K562 (cell line): Measurements from ENCODE around the gene RXYLT1. TPM values are rescaled to one million over a fixed set of nuclear protein-coding genes. Genes with fewer than 3 reads are reported as not detected.

ENCODE experiments used
- ATAC-seq: fragments of 200-7000 bp; cut with Tn5 transposase; 3 replicates; pipeline ENCODE4 v1.9.1; 2020; ENCODE audit warnings: moderate library complexity
- BruUV-seq: library from RNA; stranded (reverse); fragments of 400-500 nt; replicated peaks from 2 replicates; lab custom pipeline; 2021; lab: Mats Ljungman, UMichigan
- CTCF ChIA-PET: fragments of 300-600 bp; formaldehyde crosslinking; extraction: SDS; loops from one replicate; lab custom pipeline; 2021; ENCODE audit warnings: low intra/inter-chr PET ratio; lab: Yijun Ruan, JAX
- POLR2A ChIA-PET: fragments of 300-600, 350-650 bp; sonication (Branson Sonifier 250); formaldehyde crosslinking; extraction: SDS; loops from one replicate; lab custom pipeline; 2021; ENCODE audit warnings: antibody characterized with exemption, inconsistent platforms; lab: Yijun Ruan, JAX
- DNase-seq, 4 experiments: peaks; one replicate each; pipeline versions ENCODE4 v3.0.0 to v3.0.0-alpha.2; 2011 to 2018; ENCODE audit warnings: low spot score in 3 of 4, mixed read lengths in 3 of 4; ENCODE audit errors: extremely low read depth in 1 of 4
- FAIRE-seq: peaks from 2 replicates; lab custom pipeline; 2011; peaks lifted over from hg19 to GRCh38; lab: Jason Lieb, UNC
- H2AFZ ChIP-seq: 2 replicates; pipeline ENCODE4 v1.6.0; 2011; ENCODE audit warnings: low read depth, low read length, control low read depth, inconsistent platforms
- H3K27ac ChIP-seq: fragments of 200-600 bp; 3 replicates; pipeline ENCODE4 v1.8.0; 2011; ENCODE audit warnings: low read depth, mild to moderate bottlenecking, control low read depth, inconsistent platforms, low read length, moderate library complexity, mixed read lengths; ENCODE audit errors: extremely low read depth
- H3K27me3 ChIP-seq, 2 experiments: fragments of 300-600 bp in 1 of 2; 2 replicates in 1 of 2; 3 replicates in 1 of 2; pipeline versions ENCODE4 v1.6.0 to v1.8.0; 2011; ENCODE audit warnings: inconsistent platforms in 2 of 2, low read length in 2 of 2, mild to moderate bottlenecking in 1 of 2, mixed read lengths in 1 of 2, moderate library complexity in 1 of 2; ENCODE audit not compliant: control insufficient read depth in 2 of 2, insufficient read depth in 2 of 2
- H3K36me3 ChIP-seq: fragments of 300-600 bp; 3 replicates; pipeline ENCODE4 v1.8.0; 2011; ENCODE audit warnings: mild to moderate bottlenecking, low read length, inconsistent platforms; ENCODE audit not compliant: control insufficient read depth, insufficient read depth
- H3K4me1 ChIP-seq, 2 experiments: fragments of 200-600 bp in 1 of 2; replicated peaks in 1 of 2; 2 replicates in 1 of 2; 3 replicates in 1 of 2; pipeline versions ENCODE4 v1.5.1 to v1.8.0; 2011; ENCODE audit warnings: inconsistent platforms in 2 of 2, low read length in 2 of 2, mild to moderate bottlenecking in 1 of 2, mixed read lengths in 1 of 2, moderate library complexity in 1 of 2; ENCODE audit not compliant: control insufficient read depth in 2 of 2, insufficient read depth in 2 of 2
- H3K4me2 ChIP-seq: 2 replicates; pipeline ENCODE4 v1.6.1; 2011; ENCODE audit warnings: low read length, control low read depth, inconsistent platforms, mixed read lengths; ENCODE audit not compliant: insufficient read depth
- H3K4me3 ChIP-seq: fragments of 200-600 bp; sonication (generic), shearing (Covaris generic); 2 replicates; pipeline ENCODE4 v1.5.1; 2016; ENCODE audit warnings: control low read depth, inconsistent platforms
- H3K79me2 ChIP-seq: fragments of 200-600 bp; 3 replicates; pipeline ENCODE4 v1.8.0; 2011; ENCODE audit warnings: low read length, inconsistent platforms; ENCODE audit not compliant: control insufficient read depth, insufficient read depth
- H3K9ac ChIP-seq, 2 experiments: 2 replicates each; pipeline versions ENCODE4 v1.6.0 to v1.6.1; 2011; ENCODE audit warnings: low read depth in 2 of 2, low read length in 2 of 2, control low read depth in 1 of 2, inconsistent platforms in 1 of 2, mild to moderate bottlenecking in 1 of 2, mixed read lengths in 1 of 2; ENCODE audit not compliant: insufficient read depth in 1 of 2
- H3K9me1 ChIP-seq: one replicate; pipeline ENCODE4 v1.6.0; 2011; ENCODE audit warnings: inconsistent platforms, mild to moderate bottlenecking, low read length, moderate library complexity; ENCODE audit not compliant: control insufficient read depth, insufficient read depth
- H3K9me3 ChIP-seq: replicated peaks from 2 replicates; pipeline ENCODE4 v1.5.1; 2011; ENCODE audit warnings: low read depth, low read length, inconsistent platforms; ENCODE audit not compliant: control insufficient read depth, insufficient read depth
- H4K20me1 ChIP-seq: replicated peaks from 2 replicates; pipeline ENCODE4 v1.6.1; 2011; ENCODE audit warnings: low read length, inconsistent platforms, mixed read lengths; ENCODE audit not compliant: control insufficient read depth, insufficient read depth
- ATF6 ChIP-seq: sonication (generic); formaldehyde crosslinking; IDR thresholded peaks from 2 replicates; pipeline ENCODE4 v1.4.0; 2020; ENCODE audit warnings: mild to moderate bottlenecking, missing genetic modification reagents
- CREBBP ChIP-seq: IDR thresholded peaks from one replicate; pipeline ENCODE4 v1.6.1; 2012; ENCODE audit warnings: low read depth, mild to moderate bottlenecking, control low read depth, inconsistent platforms, low read length
- DNMT1 ChIP-seq: fragments of 450-650 bp; IDR thresholded peaks from 2 replicates; pipeline ENCODE4 v1.6.1; 2016; ENCODE audit warnings: antibody characterized with exemption, mild to moderate bottlenecking
- MLX ChIP-seq, 2 experiments: fragments of 450-650 bp in 1 of 2; sonication (generic) in 1 of 2; formaldehyde crosslinking; conservative IDR thresholded peaks; 2 replicates each; pipeline versions ENCODE4 v1.4.0 to v1.8.1; 2020 to 2022; ENCODE audit warnings: mild to moderate bottlenecking in 1 of 2, missing genetic modification reagents in 1 of 2
- NFIX ChIP-seq: fragments of 250-450 bp; sonication (Bioruptor Pico); IDR thresholded peaks from 2 replicates; pipeline ENCODE4 v1.4.0; 2020; ENCODE audit warnings: low read depth, mild to moderate bottlenecking, moderate library complexity
- PATZ1 ChIP-seq: fragments of 250-450 bp; sonication (Bioruptor Pico); IDR thresholded peaks from 2 replicates; pipeline ENCODE4 v1.5.0; 2020; ENCODE audit warnings: mild to moderate bottlenecking, borderline replicate concordance
- RBM34 ChIP-seq: fragments of 200-400 bp; formaldehyde crosslinking; IDR thresholded peaks from 2 replicates; pipeline ENCODE4 v1.6.1; 2018; ENCODE audit warnings: low read length, borderline replicate concordance; ENCODE audit not compliant: insufficient read depth
- RFX7 ChIP-seq: fragments of 250-450 bp; sonication (Bioruptor Pico); IDR thresholded peaks from 2 replicates; pipeline ENCODE4 v1.5.1; 2021; ENCODE audit warnings: mild to moderate bottlenecking
- U2AF1 ChIP-seq: fragments of 200-400 bp; formaldehyde crosslinking; optimal IDR thresholded peaks from 2 replicates; pipeline ENCODE3; 2017; ENCODE audit warnings: mild to moderate bottlenecking, low read depth, low read length, moderate library complexity
- XRCC3 ChIP-seq: fragments of 450-650 bp; IDR thresholded peaks from 2 replicates; pipeline ENCODE4 v1.6.1; 2017; ENCODE audit warnings: mild to moderate bottlenecking, moderate library complexity
- ZBTB17 ChIP-seq: fragments of 450-650 bp; formaldehyde crosslinking; IDR thresholded peaks from 2 replicates; pipeline ENCODE4 v1.4.0; 2020; ENCODE audit warnings: mild to moderate bottlenecking
- ZNF449 ChIP-seq: fragments of 250-450 bp; sonication (Bioruptor Pico); IDR thresholded peaks from 2 replicates; pipeline ENCODE4 v1.8.0; 2022; ENCODE audit warnings: moderate library complexity, mild to moderate bottlenecking, inconsistent platforms
- ZNF644 ChIP-seq: fragments of 200-800 bp; sonication (Bioruptor generic); IDR thresholded peaks from 2 replicates; pipeline ENCODE4 v1.6.1; 2016; ENCODE audit warnings: low read depth, missing genetic modification characterization, missing compliant biosample characterization
- ZNF830 ChIP-seq: fragments of 250-450 bp; sonication (Bioruptor Pico); IDR thresholded peaks from 2 replicates; pipeline ENCODE4 v1.5.0; 2021; ENCODE audit warnings: mild to moderate bottlenecking
- WGBS: fragments of 100-300 bp; shearing (Covaris generic); methylation state at CpG from one replicate; pipeline ENCODE4 v1.1.6; 2016; ENCODE audit warnings: low coverage, mixed read lengths; ENCODE audit not compliant: insufficient coverage; ENCODE audit errors: missing lambda C conversion rate; 5-methylcytosine and 5-hydroxymethylcytosine counted together
- in situ Hi-C: fragments of 300-500 bp; cut with MboI; formaldehyde crosslinking; loops from 4 replicates; pipeline ENCODE4 v1.15.0; 2018; ENCODE audit warnings: inconsistent platforms, mixed read lengths
- intact Hi-C: fragments of 100-400 bp; cut with micrococcal nuclease; formaldehyde crosslinking; loops from 2 replicates; pipeline ENCODE4 v1.14.2; 2022
- polyA plus RNA-seq, 8 experiments: library from polyadenylated mRNA; depleted of rRNA in 4 of 8; stranded (reverse) in 5 of 8; unstranded in 3 of 8; fragments of >200 nt; fragmentation: Nextera tagmentation in 2 of 8; fragmentation: Illumina TruSeq in 1 of 8; extraction: Ambion mirVana in 2 of 8; extraction: Trizol in 1 of 8; gene quantifications; 2 replicates each; pipeline versions ENCODE4 v1.2.1 to v1.2.3, GENCODE V29; 2011 to 2014; ENCODE audit warnings: inconsistent platforms in 1 of 8, missing spikeins in 1 of 8
- total RNA-seq, 7 experiments: library from RNA; depleted of rRNA in 6 of 7; stranded (reverse); fragments of >200 nt in 6 of 7; fragmentation: Illumina TruSeq in 2 of 7; extraction: Trizol in 2 of 7; gene quantifications; 2 replicates each; pipeline versions ENCODE4 v1.2.1 to v1.2.3, GENCODE V29; 2011 to 2021; ENCODE audit warnings: low replicate concordance in 1 of 7

RXYLT1 gene
- total and polyA plus RNA-seq, 9 of the 15 experiments (the other 6 are each of a cell fraction or from before 2014, with no cell fraction given), result 6.7 to 26.5 (median 20.9) TPM

GRCh38 chr12:63853978-63854377 is 74.3 kb downstream of the RXYLT1 start (continued):
- TF ChIP-seq NFIX (CRISPR knock-in tag) (no peak), U2AF1 (no peak)

GRCh38 chr12:63855299-63855698 is 75.6 kb downstream of the RXYLT1 start:
- WGBS, result 0% methylated on average over 3 of the region's 3 CpGs
- in situ Hi-C loops, result no loop called here
- intact Hi-C loops, result no loop called here
- no peak overlapping the region for H3K4me2 ChIP-seq
- ATAC-seq (no peak), DNase-seq (no peak), FAIRE-seq (no peak)
- no peaks in the 10 kb centered on the region for H4K20me1 ChIP-seq
- no peaks in the 10 kb centered on the region for H3K9me3 ChIP-seq
- no peak overlapping the region for H3K27ac ChIP-seq
- CTCF ChIA-PET, result no interaction called here
- POLR2A ChIA-PET, result no interaction called here
- H3K9me1 ChIP-seq, result no peaks in the 10 kb centered on the region
- peaks cover 0 to 6% of the 10 kb centered on the region in 2 experiments; a peak in 3 of 5 replicates for H3K27me3 ChIP-seq
- H2AFZ ChIP-seq, result no peak overlapping the region
- no peaks in the 10 kb centered on the region for H3K36me3 ChIP-seq
- no peak overlapping the region for H3K9ac ChIP-seq
- no peaks in the 10 kb centered on the region for H3K4me1 ChIP-seq
- no TSS peak for BruUV-seq
- H3K4me3 ChIP-seq, result no peak overlapping the region
- no peaks in the 10 kb centered on the region for H3K79me2 ChIP-seq
- TF ChIP-seq MLX (CRISPR knock-in tag; conservative IDR thresholded peaks at IDR 0.05) (no peak), RFX7 (CRISPR knock-in tag) (no peak), XRCC3 (no peak), RBM34 (no peak), ZNF449 (CRISPR knock-in tag) (no peak), DNMT1 (no peak), ZNF644 (tag) (no peak), ZNF830 (CRISPR knock-in tag) (no peak), PATZ1 (CRISPR knock-in tag) (no peak), ATF6 (CRISPR knock-in tag) (no peak), CREBBP (no peak), ZBTB17 (CRISPR knock-in tag) (no peak)
